Heart left ventricle (tissue), 16 donors: ENCODE measurements around the gene NOTCH2. TPM values are rescaled to one million over a fixed set of nuclear protein-coding genes. Genes with fewer than 3 reads are reported as not detected.

Experiments
- ATAC-seq, 4 donors: fragments of 200-7000 bp; cut with Tn5 transposase; one replicate each; pipeline ENCODE4 v1.9.1; 2020 to 2022; ENCODE audit warnings: moderate library complexity in 4 of 4, mild to moderate bottlenecking in 3 of 4, moderate number of reproducible peaks in 1 of 4
- DNase-seq, 5 donors: peaks; one replicate each; pipeline ENCODE4 v3.0.0-alpha.2; 2020
- H3K27ac ChIP-seq, 12 donors: fragments of 200-600 bp; sonication (generic) in 4 of 12; one replicate each; pipeline versions ENCODE4 v1.5.0 to v1.8.0; 2016 to 2022; ENCODE audit warnings: mild to moderate bottlenecking in 2 of 12
- H3K27me3 ChIP-seq, 9 donors: fragments of 200-600 bp; sonication (generic) in 2 of 9; one replicate each; pipeline versions ENCODE4 v1.5.1 to v1.8.0; 2016 to 2022; ENCODE audit warnings: mild to moderate bottlenecking in 3 of 9
- H3K36me3 ChIP-seq, 9 donors: fragments of 200-600 bp; sonication (generic) in 2 of 9; one replicate each; pipeline versions ENCODE4 v1.5.0 to v1.8.0; 2018 to 2022; ENCODE audit warnings: mild to moderate bottlenecking in 2 of 9
- H3K4me1 ChIP-seq, 12 donors: fragments of 200-600 bp; sonication (generic) in 4 of 12; one replicate each; pipeline versions ENCODE4 v1.5.0 to v1.8.0; 2016 to 2022; ENCODE audit warnings: mild to moderate bottlenecking in 3 of 12
- H3K4me3 ChIP-seq, 12 donors: fragments of 200-600 bp; sonication (generic) in 4 of 12; one replicate each; pipeline versions ENCODE4 v1.5.0 to v1.8.0; 2017 to 2022; ENCODE audit warnings: mild to moderate bottlenecking in 9 of 12, moderate library complexity in 4 of 12
- H3K9me3 ChIP-seq, 12 donors: fragments of 200-600 bp; sonication (generic) in 4 of 12; one replicate each; pipeline versions ENCODE4 v1.5.0 to v1.8.0; 2016 to 2022; ENCODE audit warnings: mild to moderate bottlenecking in 1 of 12
- POLR2A ChIP-seq, 2 donors: fragments of 450-650 bp; IDR thresholded peaks; one replicate each; pipeline ENCODE4 v1.6.1; 2017; ENCODE audit warnings: antibody characterized with exemption in 2 of 2, mild to moderate bottlenecking in 2 of 2, moderate library complexity in 2 of 2
- WGBS, 4 donors: extraction: QIAGEN DNeasy Blood & Tissue Kit in 2 of 4; methylation state at CpG; one replicate each; pipeline versions ENCODE4 v1.1.5 to v1.1.7; 2013 to 2018; 5-methylcytosine and 5-hydroxymethylcytosine counted together
- intact Hi-C, 10 donors: fragments of 100-400 bp; cut with DNase I; formaldehyde crosslinking; loops; one replicate each; pipeline versions ENCODE4 v1.11.1 to v1.14.2; 2022
- polyA plus RNA-seq, 2 donors: library from polyadenylated mRNA; stranded (reverse); fragments of 200-250 nt; gene quantifications; one replicate each; pipeline ENCODE4 v1.2.3, GENCODE V29; 2013
- total RNA-seq, 9 donors: library from RNA; depleted of rRNA in 2 of 9; stranded (reverse); fragments of >200 nt in 2 of 9; fragmentation: NEBNext Ultra II Directional in 3 of 9; extraction: Animal tissue kit (Norgen Biotek cat#: 25700) in 3 of 9; gene quantifications; one replicate each; pipeline versions ENCODE4 v1.1.0 to v1.2.4, GENCODE V29; 2016 to 2023
- TF ChIP-seq, protein P1 (sequence below), 12 donors: fragments of 200-600 bp; sonication (generic) in 4 of 12; IDR thresholded peaks; one replicate each; pipeline versions ENCODE4 v1.5.0 to v1.8.0; 2018 to 2022; ENCODE audit warnings: antibody characterized with exemption in 12 of 12, mild to moderate bottlenecking in 5 of 12
- donor health status: ischemic (EF 13 %, LVEDD 7.1; RV severe dilation, severe dysfunction).
- donor health status: healthy with polysubstance abuse.
- donor health status: DM: no; HTN: yes; CAD: no.
- donor health status: DM: no; HTN: no; CAD: no.
- donor health status: ischemic (EF 25% LVEDD 6.9; RV normal size, moderate dysfunction).
- donor health status: ischemic (EF 25% LVEDD 5.7; RV mildly dilated, moderate dysfunction).
- donor health status: healthy.
- donor health status: DM: yes; HTN: yes; CAD: no.
- donor health status: ischemic (EF 35%, LVEDD 5.7; RV mildly dilated, moderate dysfunction).
- donor health status: nonischemic (EF 11% LVEDD 7.7; RV severe dilation, severe dysfunction).
- donor health status: DM: yes; HTN: yes; CAD: no.
- donor health status: PGD.
- donor health status: ischemic (EF 29% LVEDD 5.4; RV normal size, mild dysfunction).
- donor health status: nonischemic (EF 23%, LVEDD 6.1; RV moderate dilation, normal function).

Gene NOTCH2
- total and polyA plus RNA-seq, 11 donors: 4.6 to 68.7 (median 26.0) TPM

DNA sequence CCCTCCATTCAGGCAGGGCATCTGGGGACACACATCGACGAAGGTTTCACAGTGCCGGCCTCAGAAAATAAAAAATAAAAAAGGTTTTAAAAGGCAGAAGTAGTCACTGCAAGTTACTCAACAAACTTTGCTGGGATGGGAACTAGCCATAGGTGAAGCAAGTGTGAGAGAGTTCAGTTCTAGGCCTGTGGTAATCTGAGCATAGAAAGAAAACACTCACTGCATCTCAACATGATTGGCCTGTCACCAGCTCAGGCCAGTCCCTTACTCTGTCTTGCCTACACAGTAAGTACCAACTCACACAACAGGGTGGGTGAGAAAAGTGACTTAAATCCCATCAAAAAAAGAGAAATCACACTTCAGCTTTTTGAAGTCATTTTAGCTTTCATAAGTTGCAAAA is 142.9 kb downstream of the NOTCH2 start:
- Histone ChIP-seq H3K27ac (no peak overlapping the region), H3K4me1 (peaks cover 0 to 11% (median 0%) of the 10 kb centered on the region in 12 donors), H3K4me3 (no peak overlapping the region), H3K9me3 (no peaks in the 10 kb centered on the region), H3K27me3 (no peaks in the 10 kb centered on the region), H3K36me3 (peaks cover 0 to 98% (median 87%) of the 10 kb centered on the region in 9 donors)
- 90 to 98% (median 95%) methylated on average over 3 of the region's 3 CpGs for WGBS, 4 donors
- ATAC-seq (no peak), DNase-seq (no peak)
- no peak for TF ChIP-seq POLR2A (IDR thresholded peaks at IDR 0.05)
- TF ChIP-seq, protein P1, sequence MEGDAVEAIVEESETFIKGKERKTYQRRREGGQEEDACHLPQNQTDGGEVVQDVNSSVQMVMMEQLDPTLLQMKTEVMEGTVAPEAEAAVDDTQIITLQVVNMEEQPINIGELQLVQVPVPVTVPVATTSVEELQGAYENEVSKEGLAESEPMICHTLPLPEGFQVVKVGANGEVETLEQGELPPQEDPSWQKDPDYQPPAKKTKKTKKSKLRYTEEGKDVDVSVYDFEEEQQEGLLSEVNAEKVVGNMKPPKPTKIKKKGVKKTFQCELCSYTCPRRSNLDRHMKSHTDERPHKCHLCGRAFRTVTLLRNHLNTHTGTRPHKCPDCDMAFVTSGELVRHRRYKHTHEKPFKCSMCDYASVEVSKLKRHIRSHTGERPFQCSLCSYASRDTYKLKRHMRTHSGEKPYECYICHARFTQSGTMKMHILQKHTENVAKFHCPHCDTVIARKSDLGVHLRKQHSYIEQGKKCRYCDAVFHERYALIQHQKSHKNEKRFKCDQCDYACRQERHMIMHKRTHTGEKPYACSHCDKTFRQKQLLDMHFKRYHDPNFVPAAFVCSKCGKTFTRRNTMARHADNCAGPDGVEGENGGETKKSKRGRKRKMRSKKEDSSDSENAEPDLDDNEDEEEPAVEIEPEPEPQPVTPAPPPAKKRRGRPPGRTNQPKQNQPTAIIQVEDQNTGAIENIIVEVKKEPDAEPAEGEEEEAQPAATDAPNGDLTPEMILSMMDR (IDR thresholded peaks at IDR 0.05): no peak
- intact Hi-C loops: no loop called here

DNA sequence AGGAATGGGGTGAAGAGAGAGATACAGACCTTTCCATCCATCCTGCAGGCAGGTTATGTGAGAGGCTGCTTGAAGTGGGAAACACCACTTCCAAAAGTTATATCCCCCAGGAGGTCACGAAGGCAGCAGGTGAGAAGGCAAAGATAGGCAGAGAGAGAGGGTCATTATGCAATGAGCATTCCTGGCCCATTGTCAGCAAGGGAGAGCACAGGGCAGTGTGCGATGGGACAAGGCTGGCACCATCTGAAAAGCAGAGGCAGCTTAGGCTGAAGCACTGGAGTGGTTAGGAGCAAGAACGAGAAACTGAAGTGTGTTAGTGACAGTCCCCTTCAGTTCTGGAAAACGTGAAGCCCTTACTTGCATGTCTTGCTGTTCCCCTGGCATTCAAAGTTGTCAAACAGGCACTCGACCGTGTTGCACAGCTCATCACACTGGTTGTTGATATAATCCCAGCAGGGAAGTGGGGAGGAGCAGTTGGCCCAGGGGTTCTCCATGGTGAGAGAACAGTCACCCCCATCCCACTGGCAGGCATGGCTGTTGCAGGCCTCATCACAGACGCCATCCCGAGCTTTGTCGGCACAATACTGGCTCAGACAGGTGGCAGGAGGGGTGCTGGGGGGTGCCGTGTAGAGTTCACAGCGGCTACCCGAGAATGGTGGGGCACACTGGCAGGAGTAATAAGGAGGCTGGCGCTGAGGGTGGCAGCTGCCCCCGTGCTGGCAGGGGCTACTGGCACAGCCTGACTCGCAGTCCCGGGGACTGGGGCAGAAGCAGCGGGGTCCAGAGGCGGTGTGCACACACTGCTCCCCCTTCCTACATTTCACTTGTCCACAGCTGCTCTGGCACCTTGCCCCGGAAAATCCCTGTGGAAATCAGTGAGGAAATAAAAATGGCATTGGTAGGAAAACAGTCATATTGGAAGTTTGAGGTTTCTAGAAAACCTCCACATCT is 144.2 kb downstream of the NOTCH2 start:
- H3K36me3 ChIP-seq: peaks cover 0 to 100% (median 97%) of the 10 kb centered on the region in 9 donors
- peak in 2 of 4 donors; percentile 7 to 20 for ATAC-seq
- no peak for DNase-seq

DNA sequence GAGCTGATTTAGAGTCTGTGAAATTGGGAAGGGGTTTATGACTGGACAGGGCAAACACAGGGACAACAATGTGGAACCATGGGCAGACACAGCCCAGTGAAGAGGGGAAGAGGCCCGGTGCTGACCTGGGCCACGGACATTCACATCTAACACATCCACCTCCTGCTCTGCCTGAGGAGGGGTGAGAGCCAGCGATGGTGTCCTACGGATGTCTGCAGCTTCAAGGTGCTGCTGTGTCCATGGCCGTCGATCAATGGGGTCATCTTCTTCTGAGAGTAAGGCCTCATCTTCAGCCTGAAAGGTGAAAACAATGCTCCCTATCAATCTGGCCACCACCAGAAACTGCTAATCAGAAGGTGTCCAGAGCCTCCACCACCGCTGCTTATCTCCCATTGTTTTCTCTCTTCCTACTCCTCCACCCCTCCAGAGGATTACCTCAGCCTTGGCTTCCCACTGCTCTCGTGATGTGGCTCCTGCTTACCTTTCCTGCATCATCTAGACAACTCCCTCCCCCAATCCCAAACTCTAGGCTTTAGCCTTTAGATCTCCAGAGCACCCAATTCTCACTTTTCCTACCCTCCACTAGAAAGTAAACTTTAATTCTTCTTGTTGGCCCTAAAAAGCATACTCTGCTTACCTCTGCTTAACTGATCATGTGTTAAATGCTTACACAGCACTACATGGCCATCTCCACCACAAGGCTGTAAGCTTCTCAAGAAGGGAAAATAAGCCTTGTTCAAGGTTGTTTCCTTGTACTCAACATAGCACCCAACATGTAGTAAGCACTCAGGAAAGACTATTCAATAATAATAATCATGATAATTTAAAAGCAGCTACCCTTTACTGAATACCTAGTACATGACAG is 149.1 kb downstream of the NOTCH2 start:
- H3K27ac ChIP-seq: no peak overlapping the region
- no peaks in the 10 kb centered on the region for H3K27me3 ChIP-seq
- peaks cover 0 to under 1% (median 0%) of the 10 kb centered on the region in 12 donors for H3K4me1 ChIP-seq
- ATAC-seq (no peak), DNase-seq (no peak)
- no peak overlapping the region for H3K4me3 ChIP-seq
- intact Hi-C loops: no loop called here
- H3K36me3 ChIP-seq: peaks cover 0 to 100% (median 99%) of the 10 kb centered on the region in 9 donors
- TF ChIP-seq, protein P1 (IDR thresholded peaks at IDR 0.05): no peak
- 78 to 83% (median 80%) methylated on average over 8 of the region's 8 CpGs for WGBS, 4 donors
- no peaks in the 10 kb centered on the region for H3K9me3 ChIP-seq

More for the DNA sequence above, 144.2 kb downstream of the NOTCH2 start:
- Histone ChIP-seq H3K9me3 (no peaks in the 10 kb centered on the region), H3K27me3 (no peaks in the 10 kb centered on the region), H3K4me1 (peaks cover 0 to 11% (median 0%) of the 10 kb centered on the region in 12 donors), H3K27ac (no peak overlapping the region), H3K4me3 (no peak overlapping the region)
- intact Hi-C loops: no loop called here
- 74 to 82% (median 79%) methylated on average over 17 to 19 of the region's 19 CpGs for WGBS, 4 donors
- TF ChIP-seq POLR2A (IDR thresholded peaks at IDR 0.05): no peak
- TF ChIP-seq, protein P1 (IDR thresholded peaks at IDR 0.05): no peak

DNA sequence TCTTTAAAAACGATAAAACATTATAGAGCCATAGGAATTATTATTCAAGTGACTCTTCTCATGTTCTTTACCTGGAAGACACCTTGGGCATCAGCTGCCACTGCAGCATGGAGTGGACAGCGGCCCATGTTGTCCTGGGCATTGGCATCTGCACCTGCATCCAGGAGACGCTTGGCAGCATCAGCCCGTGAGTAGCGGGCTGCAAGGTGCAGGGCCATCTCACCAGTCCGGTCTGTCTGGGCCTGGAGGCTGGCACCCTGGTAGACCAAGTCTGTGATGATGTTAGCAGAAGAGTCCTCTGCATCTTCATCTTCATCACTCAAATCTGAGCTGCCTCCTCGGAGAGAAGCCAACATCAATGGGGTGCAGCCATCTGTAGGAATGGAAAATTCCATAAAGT is 150.2 kb downstream of the NOTCH2 start:
- Histone ChIP-seq H3K9me3 (no peaks in the 10 kb centered on the region), H3K4me1 (no peaks in the 10 kb centered on the region), H3K4me3 (no peak overlapping the region), H3K27me3 (no peaks in the 10 kb centered on the region), H3K27ac (no peak overlapping the region), H3K36me3 (peaks cover 0 to 100% (median 99%) of the 10 kb centered on the region in 9 donors)
- no peak for ATAC-seq
- TF ChIP-seq POLR2A (IDR thresholded peaks at IDR 0.05): no peak
- TF ChIP-seq, protein P1 (IDR thresholded peaks at IDR 0.05): no peak
- intact Hi-C loops: no loop called here
- WGBS, 4 donors: 84 to 90% (median 87%) methylated on average over 7 of the region's 7 CpGs
- no peak for DNase-seq
